ENCODE measurements around the gene NACA2.

Gene NACA2

GRCh38 chr17:61551255-61551742, 39.7 kb downstream of the NACA2 start:
- DNase-seq (ENCODE audit: low read depth, low spot score) = peak; percentile 66

- DNase-seq (ENCODE audit: low read depth, low spot score) = no peak
These were observed 43.9 kb downstream of the NACA2 start for GRCh38 chr17:61547113-61547512.

GRCh38 chr17:61545335-61545938, 45.6 kb downstream of the NACA2 start:
- DNase-seq (ENCODE audit: low read depth, low spot score) = no peak

- DNase-seq (ENCODE audit: low read depth, low spot score) = no peak
These were observed 47.1 kb downstream of the NACA2 start for GRCh38 chr17:61543786-61544415.

GRCh38 chr17:61542027-61542426, 49.0 kb downstream of the NACA2 start:
- no peak for DNase-seq (ENCODE audit: low read depth, low spot score)

GRCh38 chr17:61540874-61541273, 50.1 kb downstream of the NACA2 start:
- DNase-seq (ENCODE audit: low read depth, low spot score) = no peak
